ENCODE measurements around the gene STARD5. TPM values are rescaled to one million over a fixed set of nuclear protein-coding genes. Genes with fewer than 3 reads are reported as not detected.

STARD5 gene
- total RNA-seq, 4 donors from 2014 or later, result 1.3 to 5.8 (median 3.1) TPM

GRCh38 chr15:81347910-81348309 is 24.0 kb upstream of the STARD5 start:
- TF ChIP-seq CTCF (IDR thresholded peaks at IDR 0.05; ENCODE audit: low read depth), result no peak

GRCh38 chr15:81346611-81347010 is 22.7 kb upstream of the STARD5 start:
- no peak for TF ChIP-seq CTCF (IDR thresholded peaks at IDR 0.05; ENCODE audit: low read depth)

GRCh38 chr15:81343371-81343770 is 19.4 kb upstream of the STARD5 start:
- TF ChIP-seq CTCF (IDR thresholded peaks at IDR 0.05; ENCODE audit: low read depth), result no peak

- no peak for TF ChIP-seq CTCF (IDR thresholded peaks at IDR 0.05; ENCODE audit: low read depth)
Measured at GRCh38 chr15:81341351-81341750, 17.4 kb upstream of the STARD5 start.

- TF ChIP-seq CTCF (IDR thresholded peaks at IDR 0.05; ENCODE audit: low read depth), result no peak
Measured at GRCh38 chr15:81339851-81340250, 15.9 kb upstream of the STARD5 start.

GRCh38 chr15:81339321-81339720 is 15.4 kb upstream of the STARD5 start:
- no peak for TF ChIP-seq CTCF (IDR thresholded peaks at IDR 0.05; ENCODE audit: low read depth)

- no peak for TF ChIP-seq CTCF (IDR thresholded peaks at IDR 0.05; ENCODE audit: low read depth)
Measured at GRCh38 chr15:81338170-81339007, 14.4 kb upstream of the STARD5 start.
